ENCODE results near the gene PPP1R14C.
A peak's percentile ranks its signal among the peaks of the same experiment; 100 is the strongest.
"Not testable (repeated sequence)": the region's sequence is repeated elsewhere in the genome, so short reads cannot be mapped to it uniquely, and the experiment has no call there.

Gene PPP1R14C

GRCh38 chr6:150177259-150177951, 34.6 kb downstream of the PPP1R14C start:
- peak overlapping the region; percentile 18 for H2AFZ ChIP-seq (ENCODE audit: low read length)
- no peak for DNase-seq (ENCODE audit: low spot score)
- no peak overlapping the region for H2BK12ac ChIP-seq (ENCODE audit: low read length)
- no peak overlapping the region for H2BK15ac ChIP-seq (ENCODE audit: low read length)
- H3K4ac ChIP-seq (ENCODE audit: low read length), result no peak overlapping the region
- H2AK5ac ChIP-seq (ENCODE audit: low read depth, low read length), result no peak overlapping the region
- no peak overlapping the region for H3K23ac ChIP-seq (ENCODE audit: low read depth, low read length, poor library complexity)
- no peak overlapping the region for H2BK120ac ChIP-seq (ENCODE audit: low read depth, low read length)
- H3K79me1 ChIP-seq (ENCODE audit: low read depth, low read length), result no peaks in the 10 kb centered on the region
- no CpG with 5 or more reads among the region's 11 CpGs for WGBS, 2 donors (ENCODE audit: extremely low coverage in 2 of 2, insufficient read length in 2 of 2, insufficient replicate concordance in 1 of 2)
- H2BK5ac ChIP-seq (ENCODE audit: low read length), result no peak overlapping the region
- no peak overlapping the region for H3K14ac ChIP-seq (ENCODE audit: low read length)
- H3K27ac ChIP-seq (replicated peaks; ENCODE audit: low read length), result no peak overlapping the region
- H3K18ac ChIP-seq (ENCODE audit: low read length), result peak overlapping the region; percentile 22
- H3K36me3 ChIP-seq (replicated peaks in 1 of 2; ENCODE audit: control insufficient read depth in 2 of 2, insufficient read depth in 2 of 2, low read length in 2 of 2), result no peaks in the 10 kb centered on the region
- H3K27me3 ChIP-seq (ENCODE audit: control insufficient read depth in 3 of 3, insufficient read depth in 3 of 3, low read depth in 1 of 3, low read length in 3 of 3), result no peaks in the 10 kb centered on the region
- H3K9ac ChIP-seq (ENCODE audit: low read depth, low read length, poor library complexity), result no peak overlapping the region
- no peaks in the 10 kb centered on the region for H3K9me3 ChIP-seq (replicated peaks in 1 of 2; ENCODE audit: control insufficient read depth in 2 of 2, insufficient read depth in 1 of 2, low read depth in 1 of 2, low read length in 2 of 2)
- H3K4me2 ChIP-seq (ENCODE audit: insufficient read depth, low read length, poor library complexity, severe bottlenecking), result no peak overlapping the region
- no peak overlapping the region for H3K4me3 ChIP-seq (ENCODE audit: low read length in 2 of 2)
- no peak overlapping the region for H4K8ac ChIP-seq (ENCODE audit: low read depth, low read length)
- no peak overlapping the region for H4K91ac ChIP-seq (ENCODE audit: low read depth, low read length, poor library complexity)
- peaks cover 3 to 23% of the 10 kb centered on the region in 2 donors for H3K4me1 ChIP-seq (ENCODE audit: control insufficient read depth in 2 of 2, insufficient read depth in 1 of 2, low read depth in 1 of 2, low read length in 2 of 2)

GRCh38 chr6:150177952-150178520, 35.2 kb downstream of the PPP1R14C start:
- Histone ChIP-seq H3K27ac (replicated peaks; ENCODE audit: low read length) (no peak overlapping the region), H3K14ac (ENCODE audit: low read length) (no peak overlapping the region), H3K9me3 (replicated peaks in 1 of 2; ENCODE audit: control insufficient read depth in 2 of 2, insufficient read depth in 1 of 2, low read depth in 1 of 2, low read length in 2 of 2) (no peaks in the 10 kb centered on the region), H3K4ac (ENCODE audit: low read length) (no peak overlapping the region), H3K18ac (ENCODE audit: low read length) (no peak overlapping the region), H3K4me3 (ENCODE audit: low read length in 2 of 2) (no peak overlapping the region), H3K79me1 (ENCODE audit: low read depth, low read length) (no peaks in the 10 kb centered on the region), H2BK12ac (ENCODE audit: low read length) (no peak overlapping the region), H3K36me3 (replicated peaks in 1 of 2; ENCODE audit: control insufficient read depth in 2 of 2, insufficient read depth in 2 of 2, low read length in 2 of 2) (no peaks in the 10 kb centered on the region), H2AFZ (ENCODE audit: low read length) (peak overlapping the region; percentile 18), H3K23ac (ENCODE audit: low read depth, low read length, poor library complexity) (no peak overlapping the region), H3K4me1 (ENCODE audit: control insufficient read depth in 2 of 2, insufficient read depth in 1 of 2, low read depth in 1 of 2, low read length in 2 of 2) (peaks cover 3 to 22% of the 10 kb centered on the region in 2 donors), H2BK5ac (ENCODE audit: low read length) (no peak overlapping the region), H4K91ac (ENCODE audit: low read depth, low read length, poor library complexity) (no peak overlapping the region), H2BK15ac (ENCODE audit: low read length) (no peak overlapping the region), H4K8ac (ENCODE audit: low read depth, low read length) (no peak overlapping the region), H3K9ac (ENCODE audit: low read depth, low read length, poor library complexity) (no peak overlapping the region), H2AK5ac (ENCODE audit: low read depth, low read length) (no peak overlapping the region), H3K4me2 (ENCODE audit: insufficient read depth, low read length, poor library complexity, severe bottlenecking) (no peak overlapping the region), H2BK120ac (ENCODE audit: low read depth, low read length) (no peak overlapping the region), H3K27me3 (ENCODE audit: control insufficient read depth in 3 of 3, insufficient read depth in 3 of 3, low read depth in 1 of 3, low read length in 3 of 3) (no peaks in the 10 kb centered on the region)
- WGBS, 2 donors (ENCODE audit: extremely low coverage in 2 of 2, insufficient read length in 2 of 2, insufficient replicate concordance in 1 of 2), result no CpG with 5 or more reads among the region's 12 CpGs
- DNase-seq (ENCODE audit: low spot score), result no peak

- H2AK5ac ChIP-seq (ENCODE audit: low read depth, low read length), result no peak overlapping the region
- H3K4me3 ChIP-seq (ENCODE audit: low read length in 2 of 2), result no peak overlapping the region
- H3K27me3 ChIP-seq (ENCODE audit: control insufficient read depth in 3 of 3, insufficient read depth in 3 of 3, low read depth in 1 of 3, low read length in 3 of 3), result no peaks in the 10 kb centered on the region
- H2BK15ac ChIP-seq (ENCODE audit: low read length), result no peak overlapping the region
- H2BK12ac ChIP-seq (ENCODE audit: low read length), result no peak overlapping the region
- no peaks in the 10 kb centered on the region for H3K9me3 ChIP-seq (replicated peaks in 1 of 2; ENCODE audit: control insufficient read depth in 2 of 2, insufficient read depth in 1 of 2, low read depth in 1 of 2, low read length in 2 of 2)
- H4K91ac ChIP-seq (ENCODE audit: low read depth, low read length, poor library complexity), result no peak overlapping the region
- no peak overlapping the region for H2BK5ac ChIP-seq (ENCODE audit: low read length)
- DNase-seq (ENCODE audit: low spot score), result no peak
- no peak overlapping the region for H3K23ac ChIP-seq (ENCODE audit: low read depth, low read length, poor library complexity)
- H3K79me1 ChIP-seq (ENCODE audit: low read depth, low read length), result no peaks in the 10 kb centered on the region
- H3K4ac ChIP-seq (ENCODE audit: low read length), result no peak overlapping the region
- WGBS, 2 donors (ENCODE audit: extremely low coverage in 2 of 2, insufficient read length in 2 of 2, insufficient replicate concordance in 1 of 2), result no CpG with 5 or more reads among the region's 3 CpGs
- H3K4me2 ChIP-seq (ENCODE audit: insufficient read depth, low read length, poor library complexity, severe bottlenecking), result no peak overlapping the region
- H3K18ac ChIP-seq (ENCODE audit: low read length), result no peak overlapping the region
- H3K14ac ChIP-seq (ENCODE audit: low read length), result no peak overlapping the region
- peaks cover 3 to 22% of the 10 kb centered on the region in 2 donors for H3K4me1 ChIP-seq (ENCODE audit: control insufficient read depth in 2 of 2, insufficient read depth in 1 of 2, low read depth in 1 of 2, low read length in 2 of 2)
- no peak overlapping the region for H3K27ac ChIP-seq (replicated peaks; ENCODE audit: low read length)
- no peak overlapping the region for H3K9ac ChIP-seq (ENCODE audit: low read depth, low read length, poor library complexity)
- no peak overlapping the region for H4K8ac ChIP-seq (ENCODE audit: low read depth, low read length)
- no peaks in the 10 kb centered on the region for H3K36me3 ChIP-seq (replicated peaks in 1 of 2; ENCODE audit: control insufficient read depth in 2 of 2, insufficient read depth in 2 of 2, low read length in 2 of 2)
- H2BK120ac ChIP-seq (ENCODE audit: low read depth, low read length), result no peak overlapping the region
- no peak overlapping the region for H2AFZ ChIP-seq (ENCODE audit: low read length)
Observed at GRCh38 chr6:150179030-150179429, 36.2 kb downstream of the PPP1R14C start.

- H3K79me1 ChIP-seq (ENCODE audit: low read depth, low read length); H3K27me3 ChIP-seq (ENCODE audit: control insufficient read depth in 3 of 3, insufficient read depth in 3 of 3, low read depth in 1 of 3, low read length in 3 of 3); H2BK12ac ChIP-seq (ENCODE audit: low read length); H3K4me2 ChIP-seq (ENCODE audit: insufficient read depth, low read length, poor library complexity, severe bottlenecking); H3K23ac ChIP-seq (ENCODE audit: low read depth, low read length, poor library complexity); H2BK5ac ChIP-seq (ENCODE audit: low read length); DNase-seq (ENCODE audit: low spot score); H3K14ac ChIP-seq (ENCODE audit: low read length); H2BK120ac ChIP-seq (ENCODE audit: low read depth, low read length); H4K8ac ChIP-seq (ENCODE audit: low read depth, low read length); H2AFZ ChIP-seq (ENCODE audit: low read length); H3K27ac ChIP-seq (replicated peaks; ENCODE audit: low read length); H3K4ac ChIP-seq (ENCODE audit: low read length); H3K4me3 ChIP-seq (ENCODE audit: low read length in 2 of 2); H2BK15ac ChIP-seq (ENCODE audit: low read length); H3K9ac ChIP-seq (ENCODE audit: low read depth, low read length, poor library complexity); H4K91ac ChIP-seq (ENCODE audit: low read depth, low read length, poor library complexity); H3K9me3 ChIP-seq (replicated peaks in 1 of 2; ENCODE audit: control insufficient read depth in 2 of 2, insufficient read depth in 1 of 2, low read depth in 1 of 2, low read length in 2 of 2); H2AK5ac ChIP-seq (ENCODE audit: low read depth, low read length); H3K18ac ChIP-seq (ENCODE audit: low read length); H3K36me3 ChIP-seq (replicated peaks in 1 of 2; ENCODE audit: control insufficient read depth in 2 of 2, insufficient read depth in 2 of 2, low read length in 2 of 2): not testable (repeated sequence)
- no CpG with 5 or more reads among the region's 7 CpGs for WGBS, 2 donors (ENCODE audit: extremely low coverage in 2 of 2, insufficient read length in 2 of 2, insufficient replicate concordance in 1 of 2)
- peaks cover 3 to 22% of the 10 kb centered on the region in 2 donors for H3K4me1 ChIP-seq (ENCODE audit: control insufficient read depth in 2 of 2, insufficient read depth in 1 of 2, low read depth in 1 of 2, low read length in 2 of 2)
Observed at GRCh38 chr6:150179907-150180424, 37.1 kb downstream of the PPP1R14C start.
